Stimulated activated CD4-positive, alpha-beta T cell treated with anti-CD3 and anti-CD28 coated beads, Interleukin-15, amount 100 ng/mL, for 24 hours (primary cell): Measurements from ENCODE around the gene P2RX2.

ENCODE experiments used
- DNase-seq: peaks from one replicate; pipeline ENCODE4 v3.0.0-alpha.2; 2020

Gene P2RX2

DNA sequence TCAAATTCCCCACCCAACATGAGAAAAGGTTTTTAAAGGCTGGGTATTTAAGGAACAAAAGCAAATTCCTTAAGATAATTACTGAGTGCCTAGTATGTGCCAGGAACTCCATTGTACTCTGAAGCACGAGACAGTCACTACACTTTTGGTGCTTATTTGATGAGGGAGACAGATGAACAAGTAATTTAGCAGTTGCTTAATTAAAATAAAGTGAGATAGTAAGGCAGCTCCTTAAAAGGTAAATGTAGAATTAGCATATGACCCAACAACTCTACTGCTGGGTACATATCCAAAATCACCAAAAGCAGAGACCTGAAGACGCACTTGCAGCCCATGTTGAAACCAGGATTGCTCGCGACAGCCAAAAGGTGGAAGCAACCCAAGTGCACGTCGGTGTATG lies 47.2 kb downstream of the P2RX2 start:
- DNase-seq = no peak

DNA sequence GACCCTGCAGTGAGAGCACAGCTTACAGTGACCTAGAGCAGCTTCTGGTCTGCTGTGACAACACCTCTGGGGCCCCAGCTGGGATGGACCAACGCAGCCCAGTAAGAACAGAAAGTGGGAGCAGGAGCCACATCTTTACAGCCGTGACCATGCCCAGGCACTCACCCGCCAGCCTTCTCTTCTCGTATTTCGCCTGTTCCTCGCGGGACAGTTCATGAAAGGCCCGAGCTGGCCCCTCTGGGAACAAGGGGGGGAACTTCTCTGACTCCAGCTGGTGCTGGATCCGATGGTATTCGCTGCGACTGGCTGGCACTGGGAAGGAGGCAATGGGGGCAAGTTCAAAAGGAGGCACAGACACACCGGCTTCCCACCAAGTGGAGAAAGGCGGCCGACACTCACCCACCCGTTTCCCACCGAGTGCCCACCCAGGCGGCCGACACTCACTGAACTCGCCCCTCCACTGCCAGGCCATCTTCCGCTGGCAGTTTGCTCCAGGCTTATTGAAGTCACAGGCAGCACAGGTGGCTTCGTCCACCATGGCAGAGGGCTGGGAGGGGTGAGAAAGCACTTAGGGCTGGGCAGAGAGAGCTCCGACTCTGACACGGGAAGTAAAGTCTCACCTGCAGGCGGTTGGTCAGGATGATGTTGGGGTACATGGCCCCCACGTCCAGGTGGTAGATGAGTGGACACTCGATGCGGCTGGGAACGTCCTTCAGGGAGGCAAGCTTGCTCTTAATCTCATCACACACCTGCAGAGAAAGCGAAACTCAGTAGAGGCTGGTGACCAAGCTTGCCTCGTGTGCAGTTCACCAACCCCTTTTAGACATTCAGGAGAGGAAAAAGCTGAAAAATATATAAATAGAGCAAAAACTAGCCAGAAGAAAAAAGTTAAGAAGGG lies 49.9 kb downstream of the P2RX2 start:
- no peak for DNase-seq

DNA sequence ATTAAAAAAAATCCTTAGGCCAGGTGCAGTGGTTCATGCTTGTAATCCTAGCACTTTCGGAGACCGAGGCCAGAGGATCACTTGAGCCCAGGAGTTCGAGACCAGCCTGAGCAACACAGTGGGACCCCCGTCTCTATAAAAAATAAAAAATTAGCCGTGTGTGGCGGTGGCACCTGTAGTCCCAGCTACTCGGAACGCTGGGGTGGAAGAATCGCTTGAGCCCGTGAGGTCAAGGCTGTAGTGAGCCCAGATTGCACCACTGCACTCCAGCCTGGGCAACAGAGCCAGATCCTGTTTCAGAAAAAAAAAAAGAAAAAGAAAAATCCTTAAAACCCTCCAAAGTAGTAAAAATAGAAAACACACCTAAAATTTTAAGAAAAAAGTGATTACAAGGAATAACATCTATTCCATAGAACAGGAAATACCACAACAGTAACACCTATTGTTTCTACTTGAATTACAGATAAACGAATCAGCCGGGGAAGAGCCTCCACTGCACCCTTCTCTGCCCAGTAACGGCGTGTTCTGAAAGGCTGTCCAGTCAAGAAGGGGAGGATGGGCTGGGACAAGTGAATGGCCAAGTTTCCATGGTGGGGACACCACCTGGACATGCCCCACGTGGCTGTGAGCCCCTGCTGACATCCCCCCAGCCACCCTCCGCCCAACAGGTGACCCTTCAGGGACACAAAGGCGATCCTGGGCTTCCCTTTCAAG lies 50.7 kb downstream of the P2RX2 start:
- DNase-seq = no peak
